ENCODE data around the gene SLC1A7.
A peak's percentile ranks its signal among the peaks of the same experiment; 100 is the strongest.
"Not testable (repeated sequence)": the region's sequence is repeated elsewhere in the genome, so short reads cannot be mapped to it uniquely, and the experiment has no call there.

The SLC1A7 gene

DNA sequence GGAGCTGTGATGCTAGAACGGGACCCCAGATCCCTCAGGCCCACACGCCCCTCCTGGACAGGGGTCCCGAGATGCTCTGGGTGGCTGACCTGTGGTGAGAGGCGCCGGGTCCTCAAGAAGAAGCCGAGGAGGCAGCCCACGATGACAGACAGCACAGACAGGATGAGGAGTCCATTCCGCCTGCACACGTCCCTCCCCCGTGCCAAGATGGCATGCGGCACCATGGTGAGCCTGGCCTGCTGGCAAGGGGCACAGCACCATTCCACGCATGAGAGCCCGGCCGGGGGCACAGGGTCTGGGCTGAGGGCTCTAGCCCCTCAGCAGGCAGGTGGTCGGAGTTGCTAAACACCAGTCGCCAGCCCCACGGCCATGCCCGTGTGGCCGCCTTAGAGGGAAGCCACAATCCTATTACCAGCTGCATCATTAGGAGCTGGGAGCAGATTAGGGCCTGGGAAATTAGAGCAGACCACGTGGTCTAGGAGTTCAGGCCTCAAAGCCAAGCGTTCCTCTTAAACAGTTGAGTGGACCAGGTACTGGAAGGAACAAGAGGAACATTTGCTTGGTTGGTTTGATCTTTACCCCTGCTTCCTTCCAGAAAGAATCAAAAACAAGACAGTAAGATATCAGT, at the start of gene SLC1A7:
Gene SLC1A7 (minus strand): TSS at position 413 of the 628 bp plus-strand sequence. CDS start 189 bp downstream, at position 224.
- DNase-seq = no peak

DNA sequence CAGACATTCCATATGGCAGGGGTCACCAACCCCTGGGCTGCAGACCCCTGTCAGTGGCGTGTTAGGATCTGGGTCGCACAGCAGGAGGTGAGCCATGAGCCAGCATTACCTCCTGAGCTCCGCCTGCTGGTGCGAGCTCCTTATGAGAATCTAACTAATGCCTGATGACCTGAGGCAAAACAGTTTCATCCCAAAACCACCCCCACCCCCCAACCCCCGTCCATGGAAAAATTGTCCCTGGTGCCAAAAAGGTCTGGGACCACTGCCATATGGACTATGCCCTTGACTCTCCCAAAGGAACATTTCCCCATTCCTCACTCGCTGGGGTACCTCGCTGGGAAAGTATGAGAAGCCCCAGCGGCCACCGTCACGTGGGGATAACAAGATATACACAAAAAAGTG, 47.8 kb upstream of the SLC1A7 start:
- DNase-seq = no peak

DNA sequence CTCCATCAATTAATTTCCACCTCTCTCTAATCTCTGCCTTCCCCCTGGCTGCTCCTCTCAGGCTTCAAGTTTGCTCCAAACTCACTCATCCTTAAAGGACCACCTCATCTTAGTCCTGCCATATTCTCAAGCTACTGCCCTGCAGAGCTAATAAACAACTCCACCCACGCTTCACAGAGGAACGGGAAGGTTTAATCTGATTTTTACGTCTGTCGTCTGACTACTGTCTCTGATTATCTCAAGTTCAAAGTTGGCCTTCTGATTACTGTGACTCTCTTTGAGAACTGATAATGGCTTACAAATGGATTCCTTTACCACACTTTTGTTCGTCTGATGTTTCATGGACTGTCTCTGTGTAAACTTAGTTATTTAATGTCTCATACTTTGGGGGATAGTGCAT, 46.6 kb upstream of the SLC1A7 start:
- no peak for DNase-seq

- DNase-seq = no peak
Observed at GRCh38 chr1:53188099-53188498, 45.7 kb upstream of the SLC1A7 start.

GRCh38 chr1:53187401-53187800, 45.0 kb upstream of the SLC1A7 start:
- no peak for DNase-seq

- no peak for DNase-seq
Observed at GRCh38 chr1:53186533-53186932, 44.1 kb upstream of the SLC1A7 start.

- not testable (repeated sequence) for DNase-seq
Observed at GRCh38 chr1:53185955-53186297, 43.5 kb upstream of the SLC1A7 start.

GRCh38 chr1:53183095-53183990, 40.9 kb upstream of the SLC1A7 start:
- DNase-seq = no peak

DNA sequence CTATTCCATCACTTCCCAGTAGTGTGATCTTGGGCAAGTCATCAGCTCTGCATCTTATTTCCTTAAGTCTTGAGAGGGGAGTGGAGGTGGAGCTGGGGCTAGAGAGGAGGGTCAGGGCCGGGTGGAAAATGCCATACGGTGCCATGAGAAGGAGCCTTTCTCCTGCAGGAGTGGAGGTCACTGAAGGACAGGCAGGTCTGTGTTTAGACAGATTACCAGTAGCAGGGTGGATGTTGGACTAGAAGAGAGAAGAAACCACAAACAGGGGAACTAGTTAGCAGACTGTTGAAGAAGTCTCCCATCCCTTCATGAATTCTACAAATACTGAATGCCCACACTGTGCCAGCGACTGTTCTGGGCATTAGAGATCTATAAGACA, 40.3 kb upstream of the SLC1A7 start:
- DNase-seq = no peak

DNA sequence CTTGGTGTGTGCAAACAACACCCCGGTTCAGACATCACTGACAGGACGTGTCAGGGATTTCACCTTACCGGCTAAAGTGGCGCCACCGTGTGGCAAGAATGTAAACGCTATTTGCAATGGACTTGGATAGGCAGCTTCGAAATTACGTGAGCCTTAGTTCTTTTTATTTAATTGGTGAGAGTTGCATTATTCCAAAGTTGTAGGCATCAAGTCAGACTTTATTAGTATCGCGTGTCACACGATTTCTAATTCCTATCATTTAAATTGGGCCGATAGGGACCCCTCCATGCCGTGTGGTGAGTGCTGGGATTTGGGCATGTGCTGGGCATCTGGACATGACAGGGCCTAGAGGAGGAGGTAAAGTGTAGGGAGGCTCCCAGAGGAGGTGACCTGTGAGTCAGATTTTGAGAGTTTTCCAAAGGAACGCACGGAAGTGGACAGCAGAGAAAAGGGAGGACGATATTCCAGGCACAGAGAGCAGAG, 39.7 kb upstream of the SLC1A7 start:
- DNase-seq = peak; percentile 72

GRCh38 chr1:53180951-53181350, 38.5 kb upstream of the SLC1A7 start:
- DNase-seq = no peak

DNA sequence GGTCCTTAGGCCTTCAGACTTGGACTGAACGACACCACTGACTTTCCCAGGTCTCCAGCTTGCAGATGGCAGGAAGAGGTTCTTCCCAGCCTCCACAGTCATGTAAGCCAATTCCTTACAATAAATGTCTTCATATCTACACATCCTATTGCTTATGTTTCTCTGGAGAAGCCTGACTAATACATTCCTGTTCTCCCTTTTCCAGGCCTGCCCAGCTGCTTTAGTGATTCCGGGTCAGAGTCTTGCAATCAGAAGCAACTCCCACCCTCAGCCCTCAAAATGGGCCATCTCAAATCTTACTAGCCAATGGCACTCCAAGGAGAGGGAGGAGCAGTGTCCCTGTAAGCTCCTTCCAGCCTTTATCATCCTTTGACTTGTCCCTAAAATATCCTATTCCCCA, 37.8 kb upstream of the SLC1A7 start:
- DNase-seq = no peak

DNA sequence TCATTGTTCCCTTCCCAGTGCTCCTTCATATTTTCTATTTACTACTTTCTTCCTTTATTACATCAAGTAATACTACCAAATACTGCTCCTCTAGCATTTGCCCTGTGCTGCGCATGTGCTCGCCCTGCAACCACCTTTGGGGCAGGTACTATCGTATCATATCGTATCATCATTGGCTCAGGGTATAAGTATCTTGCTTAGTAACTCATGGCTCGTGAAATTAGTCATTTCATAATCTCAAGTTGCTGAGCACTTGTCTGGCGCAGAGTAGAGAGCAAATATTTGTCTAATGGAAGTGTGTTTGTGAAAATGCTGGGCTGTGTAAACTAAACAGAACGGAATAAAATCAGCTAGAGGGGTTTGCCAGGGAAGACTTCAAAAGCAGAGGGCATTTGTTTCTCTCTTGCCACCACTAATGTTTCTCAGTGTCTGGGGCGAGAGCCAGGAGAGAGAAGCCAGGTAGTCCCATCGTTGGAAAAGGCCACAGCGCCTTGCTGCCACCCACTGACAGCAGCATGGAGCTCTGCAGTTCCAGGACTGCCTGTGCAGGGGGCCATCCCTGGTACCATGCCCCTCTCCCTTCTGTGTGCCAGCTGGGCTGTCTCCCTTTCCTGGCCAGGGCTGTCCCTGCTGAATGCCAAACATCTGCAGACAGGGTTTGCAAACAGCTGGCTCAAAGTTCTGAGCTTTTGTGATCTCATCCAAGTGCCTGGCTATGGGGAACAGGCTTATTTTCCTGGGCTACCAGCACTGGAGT, 34.2 kb upstream of the SLC1A7 start:
- DNase-seq = no peak

DNA sequence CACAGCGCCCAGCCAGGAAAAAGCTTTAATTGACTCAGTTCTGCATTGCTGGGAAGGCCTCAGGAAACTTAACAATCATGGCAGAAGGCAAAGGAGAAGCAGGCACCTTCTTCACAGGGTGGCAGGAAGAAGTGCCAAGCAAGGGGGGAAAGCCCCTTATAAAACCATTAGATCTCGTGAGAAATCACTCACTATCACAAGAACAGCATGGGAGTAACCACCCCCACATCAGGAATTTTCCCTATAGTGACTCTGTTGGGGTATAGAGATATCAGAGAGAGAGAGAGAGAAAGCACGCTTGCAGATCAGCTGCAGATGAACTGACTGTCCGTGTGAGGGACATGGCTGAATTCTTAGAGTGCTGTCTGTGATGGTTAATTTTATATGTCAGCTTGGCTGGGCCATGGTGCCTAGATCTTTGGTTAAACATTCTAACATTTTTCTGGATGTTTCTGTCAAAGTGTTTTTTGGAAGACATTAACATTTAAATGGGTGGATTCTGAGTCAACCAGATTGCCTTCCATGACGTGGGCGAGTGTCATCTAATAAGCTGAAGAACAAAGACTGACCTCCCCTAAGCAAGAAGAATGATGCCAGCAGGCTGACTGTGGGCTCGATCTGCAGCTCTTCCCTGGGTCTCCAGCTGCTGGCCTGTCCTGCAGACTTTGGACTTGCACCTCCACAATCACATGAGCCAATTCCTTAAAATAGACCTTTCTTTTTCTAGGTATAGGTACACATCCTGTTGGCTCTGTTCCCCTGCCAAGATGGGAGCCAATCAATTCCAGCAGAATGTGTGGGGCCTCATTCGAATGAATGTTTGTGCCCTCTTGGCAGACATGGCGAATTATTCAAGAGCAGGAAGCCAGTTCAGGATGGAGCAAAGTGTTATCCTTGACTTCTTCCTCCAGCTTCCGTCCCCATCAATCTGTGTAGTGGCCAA, 32.8 kb upstream of the SLC1A7 start:
- DNase-seq = no peak

GRCh38 chr1:53172426-53173128, 30.1 kb upstream of the SLC1A7 start:
- peak; percentile 28 for DNase-seq

DNA sequence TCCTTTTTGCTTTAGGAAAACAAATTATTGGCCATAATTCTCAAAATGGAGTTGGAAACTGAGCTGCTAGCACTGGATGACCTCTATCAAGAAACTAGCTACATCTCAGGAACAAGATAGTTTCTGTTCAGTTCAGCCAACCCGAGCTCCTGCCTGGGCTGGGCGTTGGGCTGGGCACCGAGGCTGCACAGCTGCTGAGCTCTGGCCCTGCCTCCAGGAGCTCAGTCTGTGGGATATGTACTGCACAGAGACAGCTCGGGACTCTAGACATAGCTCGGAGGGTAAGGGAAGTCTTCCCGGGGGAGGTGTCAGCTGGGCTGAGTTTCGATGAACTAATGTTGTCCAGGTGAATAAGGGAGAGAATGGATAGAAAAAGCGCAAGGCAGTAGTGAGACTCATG, 24.5 kb upstream of the SLC1A7 start:
- no peak for DNase-seq

DNA sequence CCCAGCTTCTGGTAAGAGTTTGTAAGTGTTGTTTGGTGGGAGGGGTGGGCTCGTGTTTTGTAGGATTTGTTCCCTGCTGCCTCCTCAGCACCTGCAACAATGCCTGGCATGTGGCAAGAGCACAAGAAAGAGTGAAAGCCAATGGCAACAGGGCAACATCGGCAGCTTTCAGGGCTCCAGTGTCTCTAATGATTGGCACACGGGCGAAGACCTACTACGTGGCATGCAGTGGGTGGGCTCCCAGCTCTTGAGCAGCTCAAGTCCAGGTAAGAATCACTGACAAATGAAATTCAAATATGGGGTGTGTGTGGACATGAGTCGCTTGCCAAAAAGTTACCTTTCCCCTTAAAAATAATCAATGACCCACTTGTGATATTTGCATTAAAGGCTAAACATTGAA, 23.9 kb upstream of the SLC1A7 start:
- no peak for DNase-seq

- DNase-seq = no peak
Observed at GRCh38 chr1:53165408-53165961, 23.0 kb upstream of the SLC1A7 start.

- DNase-seq = no peak
Observed at GRCh38 chr1:53163291-53163768, 20.9 kb upstream of the SLC1A7 start.

- DNase-seq = no peak
Observed at GRCh38 chr1:53162621-53163020, 20.2 kb upstream of the SLC1A7 start.

DNA sequence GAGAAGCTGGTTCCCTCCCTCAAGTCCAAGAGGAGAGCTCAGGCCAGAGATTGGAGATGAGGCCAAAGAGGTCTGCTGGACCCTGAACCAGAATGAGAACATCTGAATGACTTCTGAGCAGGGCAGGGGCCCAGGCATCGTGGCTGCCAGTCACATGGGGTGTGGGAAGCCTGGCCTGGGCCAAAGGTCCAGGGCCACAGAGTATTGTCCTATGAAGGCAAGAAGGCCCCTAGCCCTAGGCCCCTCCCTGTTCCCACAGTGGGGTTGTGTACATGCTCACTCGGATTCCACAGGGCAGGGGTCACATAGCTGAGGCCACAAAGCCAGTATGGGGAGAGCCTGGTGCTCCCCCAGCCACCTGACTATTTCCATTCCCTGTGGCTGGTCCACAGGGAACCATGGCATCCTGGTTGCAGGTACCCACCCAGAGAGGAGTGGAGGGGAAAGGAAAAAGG, 18.5 kb upstream of the SLC1A7 start:
- DNase-seq = no peak
